SH-SY5Y (cell line): ENCODE data around the gene AHRR.

Experiments used
- GATA2 ChIP-seq: IDR thresholded peaks from 2 replicates; pipeline ENCODE4 v1.6.1; 2011; ENCODE audit warnings: mild to moderate bottlenecking, low read depth, low read length
- GATA3 ChIP-seq: IDR thresholded peaks from 2 replicates; pipeline ENCODE4 v1.6.1; 2011; ENCODE audit warnings: low read depth, mild to moderate bottlenecking, low read length, moderate library complexity

GRCh38 chr5:310516-310915 lies 11.0 kb upstream of the AHRR start:
- TF ChIP-seq GATA2 (no peak), GATA3 (no peak)
